ENCODE results near the gene IRS2. TPM values are rescaled to one million over a fixed set of nuclear protein-coding genes. Genes with fewer than 3 reads are reported as not detected.

Gene IRS2
- total RNA-seq, 4 donors from 2014 or later, result 42.3 to 82.5 (median 52.6) TPM

DNA sequence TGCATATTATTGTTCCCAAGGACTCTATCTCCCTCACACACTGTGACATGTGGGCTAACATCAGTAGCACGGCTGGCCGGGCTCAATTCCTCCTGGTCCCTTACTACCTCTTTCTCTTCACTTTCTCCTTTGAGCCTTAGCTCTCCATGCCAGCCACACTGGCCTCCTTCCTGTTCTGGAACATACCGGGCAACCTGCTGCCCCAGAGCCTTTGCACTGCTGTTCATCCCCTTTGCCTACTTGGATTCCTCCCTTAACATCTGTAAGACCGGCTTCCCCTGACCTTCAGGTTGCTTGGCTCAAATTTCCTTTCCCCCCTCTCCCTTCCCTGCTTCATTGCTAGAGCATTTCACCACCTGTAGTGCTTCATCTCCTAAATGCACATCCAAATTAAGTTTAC lies 17.1 kb downstream of the IRS2 start:
- TF ChIP-seq, protein P1, sequence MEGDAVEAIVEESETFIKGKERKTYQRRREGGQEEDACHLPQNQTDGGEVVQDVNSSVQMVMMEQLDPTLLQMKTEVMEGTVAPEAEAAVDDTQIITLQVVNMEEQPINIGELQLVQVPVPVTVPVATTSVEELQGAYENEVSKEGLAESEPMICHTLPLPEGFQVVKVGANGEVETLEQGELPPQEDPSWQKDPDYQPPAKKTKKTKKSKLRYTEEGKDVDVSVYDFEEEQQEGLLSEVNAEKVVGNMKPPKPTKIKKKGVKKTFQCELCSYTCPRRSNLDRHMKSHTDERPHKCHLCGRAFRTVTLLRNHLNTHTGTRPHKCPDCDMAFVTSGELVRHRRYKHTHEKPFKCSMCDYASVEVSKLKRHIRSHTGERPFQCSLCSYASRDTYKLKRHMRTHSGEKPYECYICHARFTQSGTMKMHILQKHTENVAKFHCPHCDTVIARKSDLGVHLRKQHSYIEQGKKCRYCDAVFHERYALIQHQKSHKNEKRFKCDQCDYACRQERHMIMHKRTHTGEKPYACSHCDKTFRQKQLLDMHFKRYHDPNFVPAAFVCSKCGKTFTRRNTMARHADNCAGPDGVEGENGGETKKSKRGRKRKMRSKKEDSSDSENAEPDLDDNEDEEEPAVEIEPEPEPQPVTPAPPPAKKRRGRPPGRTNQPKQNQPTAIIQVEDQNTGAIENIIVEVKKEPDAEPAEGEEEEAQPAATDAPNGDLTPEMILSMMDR (IDR thresholded peaks at IDR 0.05; ENCODE audit: low read depth), result no peak

- TF ChIP-seq, protein P1 (IDR thresholded peaks at IDR 0.05; ENCODE audit: low read depth), result no peak
Measured at GRCh38 chr13:109768616-109769015, 17.8 kb downstream of the IRS2 start.

- TF ChIP-seq, protein P1 (IDR thresholded peaks at IDR 0.05; ENCODE audit: low read depth), result no peak
Measured at GRCh38 chr13:109768176-109768575, 18.2 kb downstream of the IRS2 start.

GRCh38 chr13:109767023-109767422 lies 19.4 kb downstream of the IRS2 start:
- TF ChIP-seq, protein P1 (IDR thresholded peaks at IDR 0.05; ENCODE audit: low read depth), result no peak

DNA sequence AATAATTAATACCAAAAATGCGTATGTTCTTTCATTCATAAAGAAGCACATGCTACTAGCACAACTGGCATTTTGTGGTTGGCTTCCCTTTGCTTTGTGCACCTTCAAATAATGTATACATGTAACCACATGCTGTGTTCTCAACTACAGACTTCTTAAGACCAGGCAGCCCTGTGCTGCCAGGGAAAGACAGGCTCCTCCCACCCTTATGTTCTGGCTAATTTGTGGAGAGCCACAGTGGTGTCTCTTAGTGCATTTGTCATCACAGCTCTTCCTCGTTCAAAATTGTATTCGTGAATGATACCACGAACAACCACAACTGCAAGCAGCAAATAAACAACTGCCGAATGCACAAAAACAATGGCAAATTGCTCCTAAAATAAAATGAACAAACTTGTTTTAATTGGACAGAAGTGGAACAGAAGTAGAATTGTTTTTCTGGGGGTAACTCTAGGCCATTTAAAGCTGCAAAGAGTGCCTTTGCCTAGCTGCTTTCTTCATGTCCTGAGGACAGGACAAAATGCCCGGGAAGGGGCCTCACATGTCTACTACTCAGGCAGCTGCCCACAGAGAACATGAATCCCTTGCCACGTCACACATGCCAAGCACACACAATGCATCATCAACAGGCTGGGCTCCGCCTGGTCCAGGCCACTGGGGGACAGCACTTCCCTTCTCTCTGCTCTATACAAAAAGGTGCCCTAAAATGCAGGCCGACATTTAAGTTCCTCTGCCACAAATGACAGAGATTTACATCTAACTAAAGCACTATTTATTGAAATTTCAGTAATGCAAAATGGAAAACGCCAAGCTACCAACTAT lies 21.7 kb downstream of the IRS2 start:
- TF ChIP-seq, protein P1 (IDR thresholded peaks at IDR 0.05; ENCODE audit: low read depth), result no peak

DNA sequence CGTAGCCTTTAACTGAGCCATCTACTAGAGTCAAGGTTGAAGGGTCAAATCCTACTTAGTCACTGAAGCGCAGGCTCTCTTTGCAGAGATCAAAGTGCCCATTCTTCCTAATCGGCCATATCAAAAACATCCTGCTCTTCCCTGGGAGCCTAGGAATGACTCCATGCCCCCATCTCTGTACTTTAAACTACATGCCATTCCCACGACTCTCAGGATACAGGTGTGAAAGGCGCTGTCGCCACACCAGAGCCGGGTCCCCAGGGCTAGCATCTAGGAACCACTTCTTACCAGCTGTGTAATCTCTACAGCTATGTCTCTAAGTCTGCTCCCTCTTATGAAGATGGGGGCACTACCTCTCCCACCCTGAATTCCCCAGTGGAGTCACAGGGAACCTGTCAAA lies 22.3 kb downstream of the IRS2 start:
- TF ChIP-seq, protein P1 (IDR thresholded peaks at IDR 0.05; ENCODE audit: low read depth), result no peak

GRCh38 chr13:109762791-109763190 lies 23.6 kb downstream of the IRS2 start:
- TF ChIP-seq, protein P1 (IDR thresholded peaks at IDR 0.05; ENCODE audit: low read depth), result no peak
